Activated B cell treated with CpG ODN at 0.5 μM for 24 hours (primary cell): ENCODE data around the gene AUP1. TPM values are rescaled to one million over a fixed set of nuclear protein-coding genes. Genes with fewer than 3 reads are reported as not detected.
A peak's percentile ranks its signal among the peaks of the same experiment; 100 is the strongest.

Source experiments
- ATAC-seq: fragments of 200-7000 bp; cut with Tn5 transposase; one replicate; pipeline ENCODE4 v1.10.0; 2021; ENCODE audit warnings: low read depth, mild to moderate bottlenecking, moderate library complexity
- CTCF ChIA-PET: fragments of 350-600 bp; sonication (Branson Sonifier 250); formaldehyde crosslinking; loops from one replicate; lab custom pipeline; 2021; ENCODE audit warnings: antibody characterized with exemption; lab: Charles Lee
- POLR2A ChIA-PET: fragments of 350-600 bp; sonication (Branson Sonifier 250); formaldehyde crosslinking; loops from one replicate; lab custom pipeline; 2021; ENCODE audit warnings: antibody characterized with exemption; lab: Charles Lee
- DNase-seq: peaks from one replicate; pipeline ENCODE4 v3.0.0; 2022
- H3K27ac Mint-ChIP-seq: one replicate; pipeline ENCODE4 v1.8.0; 2020; ENCODE audit warnings: mixed read lengths
- H3K27me3 Mint-ChIP-seq: one replicate; pipeline ENCODE4 v1.8.0; 2021; ENCODE audit warnings: mixed read lengths
- H3K36me3 Mint-ChIP-seq: one replicate; pipeline ENCODE4 v1.8.0; 2021; ENCODE audit warnings: low read depth, mixed read lengths
- H3K4me1 Mint-ChIP-seq: one replicate; pipeline ENCODE4 v1.8.0; 2021; ENCODE audit warnings: mixed read lengths
- H3K4me3 Mint-ChIP-seq: one replicate; pipeline ENCODE4 v1.8.0; 2020; ENCODE audit warnings: mild to moderate bottlenecking, mixed read lengths
- H3K9me3 Mint-ChIP-seq: one replicate; pipeline ENCODE4 v1.8.0; 2020; ENCODE audit warnings: mixed read lengths
- CTCF ChIP-seq: fragments of 200-600 bp; IDR thresholded peaks from one replicate; pipeline ENCODE4 v1.8.0; 2022; ENCODE audit warnings: antibody characterized with exemption, mild to moderate bottlenecking
- intact Hi-C: fragments of 100-400 bp; cut with micrococcal nuclease; formaldehyde crosslinking; loops from one replicate; pipeline ENCODE4 v1.15.1; 2024
- total RNA-seq: library from RNA; stranded (reverse); gene quantifications from 2 replicates; pipeline ENCODE4 v1.2.3, GENCODE V29; 2022

The AUP1 gene
- total RNA-seq: 167 and 177 TPM in 2 replicates

- H3K27ac Mint-ChIP-seq: peak within 1 kb of the TSS; percentile 96
- peak; percentile 83 for ATAC-seq
- peak; percentile 87 for DNase-seq
- H3K4me3 Mint-ChIP-seq: peak within 1 kb of the TSS; percentile 97
- H3K36me3 Mint-ChIP-seq: peaks cover 66% of the 10 kb centered on the region
- H3K27me3 Mint-ChIP-seq: no peaks in the 10 kb centered on the region
- POLR2A ChIA-PET: interaction anchor here (0.6 to 8.8 kb wide), 30 partner anchors 9 to 351 kb away, joined by 3 to 63 read pairs (median 6); partner anchors contain the start of genes CCDC142, DOK1, INO80B and LBX2
- peaks cover 55% of the 10 kb centered on the region for H3K4me1 Mint-ChIP-seq
- intact Hi-C loops: loop anchor here (1.0 to 5.0 kb wide), 18 partner anchors 10 to 792 kb away; partner anchors contain the start of genes C2orf81, DGUOK, DOK1 and INO80B
- no peaks in the 10 kb centered on the region for H3K9me3 Mint-ChIP-seq
- TF ChIP-seq CTCF: no peak
- CTCF ChIA-PET: interaction anchor here (0.8 to 1.2 kb wide), 4 partner anchors 9 to 46 kb away, joined by 3 to 6 read pairs (median 4); partner anchors contain the start of genes CCDC142 and TTC31
These were observed at the start of gene AUP1, which contains the start of gene HTRA2 for GRCh38 chr2:74529357-74530238. AUP1 (minus strand) TSS chr2:74529706; CDS start chr2:74529629, 77 bp downstream. HTRA2 (plus strand) TSS chr2:74529933; CDS start chr2:74530007, 74 bp downstream.

- no peak for TF ChIP-seq CTCF
- Mint-ChIP-seq H3K27ac (no peak overlapping the region), H3K4me3 (no peak overlapping the region), H3K4me1 (peaks cover 35% of the 10 kb centered on the region), H3K36me3 (no peaks in the 10 kb centered on the region), H3K27me3 (no peaks in the 10 kb centered on the region), H3K9me3 (no peaks in the 10 kb centered on the region)
- DNase-seq: no peak
- intact Hi-C loops: no loop called here
- POLR2A ChIA-PET: interaction anchor here (1.6 kb wide), 1 partner anchor 96 kb away, joined by 4 read pairs; the partner anchor contains the start of genes CCDC142 and TTC31
- CTCF ChIA-PET: interaction anchor here (3.5 kb wide), 1 partner anchor 10 kb away, joined by 21 read pairs; no protein-coding TSS in a partner anchor
- ATAC-seq: no peak
These were observed 48.9 kb upstream of the AUP1 start for GRCh38 chr2:74578408-74578807.

- CTCF ChIA-PET: interaction anchor here (1.7 to 3.5 kb wide), 2 partner anchors 11 to 45 kb away, joined by 4 to 21 read pairs; no protein-coding TSS in a partner anchor
- no peaks in the 10 kb centered on the region for H3K36me3 Mint-ChIP-seq
- DNase-seq (no peak), ATAC-seq (peak; percentile 29)
- no peak overlapping the region for H3K4me3 Mint-ChIP-seq
- no peak for TF ChIP-seq CTCF
- peaks cover 37% of the 10 kb centered on the region for H3K4me1 Mint-ChIP-seq
- intact Hi-C loops: no loop called here
- POLR2A ChIA-PET: interaction anchor here (1.1 to 1.6 kb wide), 6 partner anchors 21 to 163 kb away, joined by 3 to 5 read pairs (median 4); partner anchors contain the start of genes AUP1, CCDC142, HTRA2 and TTC31
- no peaks in the 10 kb centered on the region for H3K27me3 Mint-ChIP-seq
- H3K27ac Mint-ChIP-seq: peak overlapping the region; percentile 46
- no peaks in the 10 kb centered on the region for H3K9me3 Mint-ChIP-seq
These were observed 47.9 kb upstream of the AUP1 start for GRCh38 chr2:74577448-74577847.

GRCh38 chr2:74576863-74577229, 47.3 kb upstream of the AUP1 start:
- peak; percentile 22 for ATAC-seq
- POLR2A ChIA-PET: interaction anchor here (0.8 to 1.6 kb wide), 7 partner anchors 21 to 162 kb away, joined by 3 to 5 read pairs (median 4); partner anchors contain the start of genes AUP1, CCDC142, HTRA2 and TTC31
- Mint-ChIP-seq H3K9me3 (no peaks in the 10 kb centered on the region), H3K4me1 (peaks cover 37% of the 10 kb centered on the region), H3K27me3 (no peaks in the 10 kb centered on the region), H3K27ac (peak overlapping the region; percentile 46), H3K4me3 (no peak overlapping the region), H3K36me3 (no peaks in the 10 kb centered on the region)
- CTCF ChIA-PET: interaction anchor here (1.1 to 3.5 kb wide), 4 partner anchors 11 to 242 kb away, joined by 3 to 21 read pairs (median 4); partner anchors contain the start of genes CCDC142 and TTC31
- no peak for DNase-seq
- intact Hi-C loops: no loop called here
- no peak for TF ChIP-seq CTCF
